Measurements from ENCODE around the gene TMEM89. TPM values are rescaled to one million over a fixed set of nuclear protein-coding genes. Genes with fewer than 3 reads are reported as not detected.

TMEM89 gene
- total RNA-seq, 1 donor from 2014 or later = 0.70 TPM

GRCh38 chr3:48662145-48662752 lies 40.7 kb upstream of the TMEM89 start:
- Mint-ChIP-seq H3K27me3 (ENCODE audit: low read depth) (no peaks in the 10 kb centered on the region), H3K4me3 (ENCODE audit: unreplicated experiment) (peak overlapping the region; percentile 84), H3K9me3 (ENCODE audit: low read depth) (peaks cover 4% of the 10 kb centered on the region), H3K36me3 (ENCODE audit: low read depth) (peaks cover 3% of the 10 kb centered on the region), H3K27ac (ENCODE audit: unreplicated experiment) (no peak overlapping the region), H3K4me1 (ENCODE audit: low read depth) (peaks cover 19% of the 10 kb centered on the region)
- DNase-seq (ENCODE audit: low spot score) = no peak
- no peak for TF ChIP-seq CTCF (IDR thresholded peaks at IDR 0.05)

GRCh38 chr3:48661501-48662144 lies 40.1 kb upstream of the TMEM89 start:
- Mint-ChIP-seq H3K27ac (ENCODE audit: unreplicated experiment) (no peak overlapping the region), H3K4me1 (ENCODE audit: low read depth) (peaks cover 19% of the 10 kb centered on the region), H3K9me3 (ENCODE audit: low read depth) (peaks cover 4% of the 10 kb centered on the region), H3K27me3 (ENCODE audit: low read depth) (no peaks in the 10 kb centered on the region), H3K36me3 (ENCODE audit: low read depth) (peaks cover 3% of the 10 kb centered on the region), H3K4me3 (ENCODE audit: unreplicated experiment) (peak overlapping the region; percentile 67)
- DNase-seq (ENCODE audit: low spot score) = peak; percentile 96
- TF ChIP-seq CTCF (IDR thresholded peaks at IDR 0.05) = no peak

GRCh38 chr3:48660800-48661400 lies 39.3 kb upstream of the TMEM89 start:
- peak; percentile 88 for DNase-seq (ENCODE audit: low spot score)
- TF ChIP-seq CTCF (IDR thresholded peaks at IDR 0.05) = no peak
- Mint-ChIP-seq H3K4me1 (ENCODE audit: low read depth) (peaks cover 19% of the 10 kb centered on the region), H3K36me3 (ENCODE audit: low read depth) (peaks cover 3% of the 10 kb centered on the region), H3K27ac (ENCODE audit: unreplicated experiment) (no peak overlapping the region), H3K27me3 (ENCODE audit: low read depth) (no peaks in the 10 kb centered on the region), H3K9me3 (ENCODE audit: low read depth) (peaks cover 4% of the 10 kb centered on the region), H3K4me3 (ENCODE audit: unreplicated experiment) (peak overlapping the region; percentile 67)

- TF ChIP-seq CTCF (IDR thresholded peaks at IDR 0.05) = no peak
- DNase-seq (ENCODE audit: low spot score) = peak; percentile 91
- no peak overlapping the region for H3K4me3 Mint-ChIP-seq (ENCODE audit: unreplicated experiment)
- H3K36me3 Mint-ChIP-seq (ENCODE audit: low read depth) = peaks cover 14% of the 10 kb centered on the region
- no peak overlapping the region for H3K27ac Mint-ChIP-seq (ENCODE audit: unreplicated experiment)
- peaks cover 8% of the 10 kb centered on the region for H3K4me1 Mint-ChIP-seq (ENCODE audit: low read depth)
- H3K27me3 Mint-ChIP-seq (ENCODE audit: low read depth) = no peaks in the 10 kb centered on the region
- peaks cover 4% of the 10 kb centered on the region for H3K9me3 Mint-ChIP-seq (ENCODE audit: low read depth)
These were observed 35.3 kb upstream of the TMEM89 start for GRCh38 chr3:48656841-48657281.

GRCh38 chr3:48656061-48656840 lies 34.7 kb upstream of the TMEM89 start:
- Mint-ChIP-seq H3K36me3 (ENCODE audit: low read depth) (peaks cover 14% of the 10 kb centered on the region), H3K4me3 (ENCODE audit: unreplicated experiment) (peak overlapping the region; percentile 9), H3K27ac (ENCODE audit: unreplicated experiment) (no peak overlapping the region), H3K27me3 (ENCODE audit: low read depth) (no peaks in the 10 kb centered on the region), H3K4me1 (ENCODE audit: low read depth) (peaks cover 5% of the 10 kb centered on the region), H3K9me3 (ENCODE audit: low read depth) (peaks cover 4% of the 10 kb centered on the region)
- no peak for DNase-seq (ENCODE audit: low spot score)
- TF ChIP-seq CTCF (IDR thresholded peaks at IDR 0.05) = peak; percentile 84

Data from chondrocyte (in vitro differentiated cells).